Right cardiac atrium (tissue), 5 donors: ENCODE results near the gene GSTP1. TPM values are rescaled to one million over a fixed set of nuclear protein-coding genes. Genes with fewer than 3 reads are reported as not detected.

Source experiments
- ATAC-seq, 2 donors: fragments of 200-7000 bp; cut with Tn5 transposase; one replicate each; pipeline versions ENCODE4 v1.8.0 to v1.9.1; 2020; ENCODE audit warnings: moderate library complexity in 2 of 2, mild to moderate bottlenecking in 1 of 2
- DNase-seq, 3 donors: peaks; one replicate each; pipeline ENCODE4 v3.0.0-alpha.2; 2020
- H3K27ac ChIP-seq: one replicate; pipeline ENCODE4 v1.5.1; 2013; ENCODE audit warnings: mild to moderate bottlenecking, low read length, control low read depth, moderate library complexity
- H3K27me3 ChIP-seq: one replicate; pipeline ENCODE4 v1.6.1; 2013; ENCODE audit not compliant: control insufficient read depth, insufficient read depth
- H3K4me1 ChIP-seq: one replicate; pipeline ENCODE4 v1.6.1; 2013; ENCODE audit warnings: low read length; ENCODE audit not compliant: control insufficient read depth, insufficient read depth
- H3K4me3 ChIP-seq: one replicate; pipeline ENCODE4 v1.5.1; 2013; ENCODE audit warnings: low read length, control low read depth
- H3K9me3 ChIP-seq: one replicate; pipeline ENCODE4 v1.6.1; 2013; ENCODE audit warnings: low read length; ENCODE audit not compliant: control insufficient read depth
- WGBS: extraction: QIAGEN DNeasy Blood & Tissue Kit; methylation state at CpG from one replicate; pipeline ENCODE4 v1.1.7; 2013; 5-methylcytosine and 5-hydroxymethylcytosine counted together
- intact Hi-C, 4 donors: fragments of 100-400 bp; cut with DNase I; formaldehyde crosslinking; loops; one replicate each; pipeline versions ENCODE4 v1.11.0 to v1.14.0; 2022 to 2023
- polyA plus RNA-seq: library from polyadenylated mRNA; stranded (reverse); fragments of 200-250 nt; gene quantifications from one replicate; pipeline ENCODE4 v1.2.3, GENCODE V29; 2013
- total RNA-seq, 4 donors: library from RNA; stranded (reverse); fragmentation: NEBNext Ultra II Directional; extraction: Animal tissue kit (Norgen Biotek cat#: 25700); gene quantifications; one replicate each; pipeline ENCODE4 v1.2.1, GENCODE V29; 2021
- donor health status: healthy with polysubstance abuse.
- donor health status: DM: no; HTN: yes; CAD: no.
- donor health status: DM: no; HTN: no; CAD: no.
- donor health status: DM: no; HTN: yes; CAD: no; lungs with severe emphysema.
- donor health status: DM: yes; HTN: yes; CAD: no.

GSTP1 gene
- total and polyA plus RNA-seq, 5 donors: 323 to 501 (median 391) TPM

- no peak for ATAC-seq
These were observed 48.8 kb downstream of the GSTP1 start for GRCh38 chr11:67632175-67632981.

DNA sequence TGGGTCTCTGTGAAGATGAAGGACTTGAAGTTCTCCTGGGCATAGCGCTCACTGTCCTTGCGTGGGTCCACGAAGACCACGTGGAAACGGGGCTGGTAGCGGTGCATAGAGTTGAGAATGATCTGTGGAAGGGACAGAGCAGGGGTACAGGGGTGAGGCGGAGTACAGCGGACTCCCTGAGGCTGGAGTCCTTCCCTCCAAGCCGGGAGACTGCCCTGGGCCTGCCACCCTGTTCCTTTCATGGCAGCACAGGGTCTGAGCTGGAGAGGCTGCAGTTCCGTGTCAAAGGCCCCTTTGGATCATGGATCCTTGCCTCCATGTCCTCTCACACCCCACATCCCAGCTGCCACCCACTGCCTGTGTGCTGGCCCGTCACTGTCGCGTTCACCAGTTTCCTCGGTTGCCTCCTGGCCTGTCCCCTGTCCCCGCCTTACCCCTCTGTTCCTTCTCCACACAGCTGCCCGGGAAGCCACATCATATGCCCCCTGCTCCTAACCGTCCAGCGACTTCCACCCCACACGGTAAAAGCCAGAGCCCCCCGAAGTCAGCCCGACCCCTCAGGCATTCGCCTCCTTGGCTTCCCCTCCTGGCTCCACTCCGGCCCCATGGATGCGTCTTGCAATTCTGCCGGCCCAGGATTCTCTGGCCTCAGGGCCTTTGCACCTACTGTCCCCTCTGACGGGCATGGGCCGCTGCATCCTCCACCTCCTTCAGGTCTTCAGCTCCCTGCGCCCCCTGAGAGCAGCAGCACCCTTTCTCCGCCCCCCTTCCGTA, 49.6 kb downstream of the GSTP1 start:
- Histone ChIP-seq H3K27me3 (no peaks in the 10 kb centered on the region), H3K4me1 (peaks cover 2% of the 10 kb centered on the region), H3K4me3 (no peak overlapping the region), H3K9me3 (no peaks in the 10 kb centered on the region), H3K27ac (no peak overlapping the region)
- peak in 2 of 3 donors; percentile 17 to 33 for DNase-seq
- no peak for ATAC-seq
- intact Hi-C loops: no loop called here
- 91% methylated on average over 30 of the region's 30 CpGs for WGBS

More at GRCh38 chr11:67632175-67632981, 48.8 kb downstream of the GSTP1 start:
- no peaks in the 10 kb centered on the region for H3K9me3 ChIP-seq
- peak; percentile 22 to 77 (median 77) for DNase-seq
- H3K27me3 ChIP-seq: no peaks in the 10 kb centered on the region
- H3K4me1 ChIP-seq: peaks cover 2% of the 10 kb centered on the region
- WGBS: 82% methylated on average over 12 of the region's 12 CpGs
- no peak overlapping the region for H3K4me3 ChIP-seq
- intact Hi-C loops: no loop called here
- no peak overlapping the region for H3K27ac ChIP-seq

DNA sequence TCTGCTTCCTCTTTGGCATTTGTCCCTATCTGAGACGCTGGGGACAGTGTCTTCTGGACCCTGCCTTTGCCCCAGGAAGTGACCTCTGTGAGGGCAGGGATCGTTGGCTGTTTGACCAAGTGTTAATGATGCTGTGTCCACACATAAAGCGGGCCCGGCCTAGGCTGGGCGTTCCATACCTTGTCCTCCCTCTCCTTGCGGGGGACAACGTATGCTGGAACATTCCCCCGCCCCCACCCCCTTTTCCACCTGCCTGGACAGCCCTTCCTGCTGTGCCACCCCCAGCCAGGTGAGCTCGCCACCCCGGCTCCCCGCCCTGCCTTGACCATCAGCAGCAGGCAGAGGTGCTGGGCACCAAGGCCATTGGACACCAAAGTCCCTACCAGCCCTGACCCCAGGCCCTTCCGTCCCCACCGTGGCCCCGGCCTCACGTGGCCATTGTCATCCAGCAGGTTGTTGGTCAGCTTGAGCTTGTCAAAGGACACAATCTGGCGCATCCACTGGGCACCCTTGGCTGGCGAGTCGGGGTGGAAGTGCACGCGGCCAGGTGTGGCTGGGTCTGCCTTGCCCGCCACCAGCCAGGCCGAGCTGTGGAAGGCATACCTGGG, 50.2 kb downstream of the GSTP1 start:
- Histone ChIP-seq H3K9me3 (no peaks in the 10 kb centered on the region), H3K4me3 (no peak overlapping the region), H3K27me3 (no peaks in the 10 kb centered on the region), H3K27ac (no peak overlapping the region), H3K4me1 (peaks cover 2% of the 10 kb centered on the region)
- DNase-seq (peak in 1 of 3 donors; percentile 45), ATAC-seq (no peak)
- intact Hi-C loops: no loop called here
- WGBS: 81% methylated on average over 22 of the region's 22 CpGs

DNA sequence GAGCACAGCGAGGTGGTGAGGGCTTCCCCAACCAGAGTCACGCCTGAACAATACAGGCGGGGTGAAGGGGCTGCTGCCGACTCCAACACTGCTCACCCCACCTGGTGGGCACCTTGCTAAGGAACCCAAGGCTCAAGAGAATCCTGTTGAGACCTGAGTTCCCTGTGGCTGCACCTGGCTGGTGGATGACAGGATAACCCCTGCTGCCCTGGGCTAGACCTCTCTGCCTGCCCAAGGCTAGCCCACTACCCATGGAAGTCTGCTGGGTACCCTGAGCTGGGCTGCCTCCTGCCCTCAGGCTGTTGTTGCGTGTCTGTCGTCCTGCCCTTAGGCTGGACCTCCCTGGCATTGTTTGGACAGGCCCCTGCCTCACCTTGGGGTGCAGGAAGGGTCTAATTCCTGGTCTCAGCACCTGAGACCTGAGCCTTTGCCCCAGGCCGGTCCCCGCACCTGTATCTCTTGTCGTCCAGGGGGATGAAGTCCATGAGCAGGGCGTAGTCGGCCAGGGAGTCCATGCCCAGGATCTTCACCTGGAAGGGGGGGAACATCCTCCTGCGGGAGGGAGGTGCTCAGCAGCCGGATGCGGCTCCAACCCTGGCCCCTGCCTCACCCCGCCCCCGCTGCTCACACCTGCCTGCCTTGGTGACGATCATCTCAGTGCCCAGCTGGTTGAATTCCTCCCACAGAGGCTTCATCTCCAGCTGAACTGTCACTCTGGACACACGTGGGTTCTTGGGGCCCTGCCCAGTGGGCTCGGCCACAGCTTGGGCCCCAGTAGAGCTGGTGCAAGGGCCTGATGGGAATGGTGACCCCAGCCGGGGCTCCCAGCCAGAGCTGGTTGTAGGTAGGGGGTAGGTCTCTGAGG, 51.0 kb downstream of the GSTP1 start:
- H3K9me3 ChIP-seq: no peaks in the 10 kb centered on the region
- no peak overlapping the region for H3K27ac ChIP-seq
- WGBS: 78% methylated on average over 20 of the region's 20 CpGs
- peaks cover 2% of the 10 kb centered on the region for H3K4me1 ChIP-seq
- no peak overlapping the region for H3K4me3 ChIP-seq
- H3K27me3 ChIP-seq: no peaks in the 10 kb centered on the region
- intact Hi-C loops: no loop called here
- DNase-seq: peak in 1 of 3 donors; percentile 28
- ATAC-seq: no peak

DNA sequence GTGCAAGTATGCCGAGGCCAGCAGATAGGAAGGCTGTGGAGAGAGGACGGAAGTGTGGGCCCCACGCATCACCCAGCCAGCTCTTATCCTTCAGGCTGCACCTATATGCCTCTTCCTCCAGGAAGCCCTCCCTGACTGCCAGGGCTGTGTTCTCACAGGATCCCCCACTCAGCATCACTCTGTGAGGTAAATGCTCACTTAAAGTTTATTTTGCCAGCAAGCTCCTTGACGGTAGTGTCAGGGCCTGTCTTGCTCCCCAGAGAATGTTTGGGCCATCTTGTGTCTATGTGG, 51.6 kb downstream of the GSTP1 start:
- Histone ChIP-seq H3K27ac (no peak overlapping the region), H3K9me3 (no peaks in the 10 kb centered on the region), H3K4me1 (peaks cover 2% of the 10 kb centered on the region), H3K27me3 (no peaks in the 10 kb centered on the region), H3K4me3 (no peak overlapping the region)
- ATAC-seq: no peak
- intact Hi-C loops: no loop called here
- no peak for DNase-seq
- WGBS: 78% methylated on average over 4 of the region's 4 CpGs

Other genes with a start within 250 kb of the GSTP1 start
- gene POLD4, start 230.3 kb upstream of the GSTP1 start, total RNA-seq: 10 to 100 TPM; 53.8 to 86.6 (median 65.3) TPM
- gene POLD4, start 230.3 kb upstream of the GSTP1 start, polyA plus RNA-seq: 124 TPM
- 1 to 10 TPM; 2.9 to 6.1 (median 3.0) TPM for gene CLCF1, start 210.2 kb upstream of the GSTP1 start, total RNA-seq
- gene CLCF1, start 210.2 kb upstream of the GSTP1 start, polyA plus RNA-seq: 3.7 TPM
- 10 to 100 TPM in 1 of 4 donors, 1 to 10 TPM in 3; 7.9 to 11.7 (median 9.4) TPM for gene RAD9A, start 191.8 kb upstream of the GSTP1 start, total RNA-seq
- gene RAD9A, start 191.8 kb upstream of the GSTP1 start, polyA plus RNA-seq: 7.3 TPM
- 10 to 100 TPM; 73.1 to 93.4 (median 79.1) TPM for gene PPP1CA, start 182.0 kb upstream of the GSTP1 start, total RNA-seq
- 79.4 TPM for gene PPP1CA, start 182.0 kb upstream of the GSTP1 start, polyA plus RNA-seq
- 1 to 10 TPM in 3 of 4 donors, under 1 TPM in 1; 0.67 to 2.7 (median 1.8) TPM for gene TBC1D10C, start 179.7 kb upstream of the GSTP1 start, total RNA-seq
- 0.86 TPM for gene TBC1D10C, start 179.7 kb upstream of the GSTP1 start, polyA plus RNA-seq
- 10 to 100 TPM in 2 of 4 donors, 1 to 10 TPM in 2; 5.1 to 23.6 (median 9.3) TPM for gene CARNS1, start 168.1 kb upstream of the GSTP1 start, total RNA-seq
- 5.2 TPM for gene CARNS1, start 168.1 kb upstream of the GSTP1 start, polyA plus RNA-seq
- gene RPS6KB2, start 155.3 kb upstream of the GSTP1 start, total RNA-seq: 10 to 100 TPM; 29.0 to 31.3 (median 29.5) TPM
- gene RPS6KB2, start 155.3 kb upstream of the GSTP1 start, polyA plus RNA-seq: 39.6 TPM
- gene PTPRCAP, start 146.1 kb upstream of the GSTP1 start, total RNA-seq: 1 to 10 TPM; 1.2 to 3.4 (median 1.9) TPM
- 1.6 TPM for gene PTPRCAP, start 146.1 kb upstream of the GSTP1 start, polyA plus RNA-seq
- 10 to 100 TPM; 23.5 to 38.2 (median 29.6) TPM for gene CORO1B, start 140.3 kb upstream of the GSTP1 start, total RNA-seq
- gene CORO1B, start 140.3 kb upstream of the GSTP1 start, polyA plus RNA-seq: 20.8 TPM
- gene GPR152, start 131.1 kb upstream of the GSTP1 start, total RNA-seq: not detected
- not detected for gene GPR152, start 131.1 kb upstream of the GSTP1 start, polyA plus RNA-seq
- gene CABP4, start 128.5 kb upstream of the GSTP1 start, total RNA-seq: 1 to 10 TPM; 1.1 to 1.8 (median 1.5) TPM
- gene CABP4, start 128.5 kb upstream of the GSTP1 start, polyA plus RNA-seq: 0.81 TPM
- 10 to 100 TPM; 61.7 to 78.2 (median 65.4) TPM for gene TMEM134, start 114.6 kb upstream of the GSTP1 start, total RNA-seq
- gene TMEM134, start 114.6 kb upstream of the GSTP1 start, polyA plus RNA-seq: 82.3 TPM
- 10 to 100 TPM; 50.8 to 64.5 (median 64.2) TPM for gene AIP, start 100.8 kb upstream of the GSTP1 start, total RNA-seq
- 74.2 TPM for gene AIP, start 100.8 kb upstream of the GSTP1 start, polyA plus RNA-seq
- 10 to 100 TPM; 19.4 to 26.3 (median 24.1) TPM for gene PITPNM1, start 78.4 kb upstream of the GSTP1 start, total RNA-seq
- 13.7 TPM for gene PITPNM1, start 78.4 kb upstream of the GSTP1 start, polyA plus RNA-seq
- 10 to 100 TPM; 31.5 to 52.7 (median 49.9) TPM for gene CDK2AP2, start 75.7 kb upstream of the GSTP1 start, total RNA-seq
- 65.2 TPM for gene CDK2AP2, start 75.7 kb upstream of the GSTP1 start, polyA plus RNA-seq
- gene CABP2, start 60.4 kb upstream of the GSTP1 start, total RNA-seq: not detected
- gene CABP2, start 60.4 kb upstream of the GSTP1 start, polyA plus RNA-seq: not detected
- 100 to 1,000 TPM; 375 to 462 (median 435) TPM for gene NDUFV1, start 23.1 kb downstream of the GSTP1 start, total RNA-seq
- 380 TPM for gene NDUFV1, start 23.1 kb downstream of the GSTP1 start, polyA plus RNA-seq
- 100 to 1,000 TPM in 1 of 4 donors, 10 to 100 TPM in 3; 45.6 to 105 (median 79.6) TPM for gene NUDT8, start 46.1 kb downstream of the GSTP1 start, total RNA-seq
- gene NUDT8, start 46.1 kb downstream of the GSTP1 start, polyA plus RNA-seq: 121 TPM
- not detected for gene TBX10, start 56.0 kb downstream of the GSTP1 start, total RNA-seq
- not detected for gene TBX10, start 56.0 kb downstream of the GSTP1 start, polyA plus RNA-seq
- not detected for gene ACY3, start 66.9 kb downstream of the GSTP1 start, total RNA-seq
- gene ACY3, start 66.9 kb downstream of the GSTP1 start, polyA plus RNA-seq: not detected
- gene ALDH3B2, start 90.8 kb downstream of the GSTP1 start, total RNA-seq: not detected
- not detected for gene ALDH3B2, start 90.8 kb downstream of the GSTP1 start, polyA plus RNA-seq